Stimulated activated CD4-positive, alpha-beta T cell treated with anti-CD3 and anti-CD28 coated beads, Interleukin-4, amount 100 ng/mL, for 4 hours (primary cell): ENCODE measurements around the gene CPNE5.
"Not testable (repeated sequence)": the region's sequence is repeated elsewhere in the genome, so short reads cannot be mapped to it uniquely, and the experiment has no call there.

Source experiments
- DNase-seq, 2 experiments: peaks; one replicate each; pipeline ENCODE4 v3.0.0-alpha.2; 2020

CPNE5 gene

GRCh38 chr6:36813047-36813446 lies 26.2 kb downstream of the CPNE5 start:
- not testable (repeated sequence) for DNase-seq

- no peak for DNase-seq
These were observed 29.1 kb downstream of the CPNE5 start for GRCh38 chr6:36809941-36810803.

- DNase-seq, result no peak
These were observed 30.1 kb downstream of the CPNE5 start for GRCh38 chr6:36809156-36809555.

GRCh38 chr6:36808634-36809033 lies 30.6 kb downstream of the CPNE5 start:
- no peak for DNase-seq

- no peak for DNase-seq
These were observed 31.5 kb downstream of the CPNE5 start for GRCh38 chr6:36807750-36808149.

- DNase-seq, result no peak
These were observed 32.1 kb downstream of the CPNE5 start for GRCh38 chr6:36807143-36807542.

GRCh38 chr6:36805917-36806316 lies 33.3 kb downstream of the CPNE5 start:
- DNase-seq, result no peak

- no peak for DNase-seq
These were observed 34.0 kb downstream of the CPNE5 start for GRCh38 chr6:36805096-36805797.

GRCh38 chr6:36804563-36804962 lies 34.7 kb downstream of the CPNE5 start:
- DNase-seq, result no peak

GRCh38 chr6:36803908-36804307 lies 35.3 kb downstream of the CPNE5 start:
- DNase-seq, result no peak

GRCh38 chr6:36803482-36803881 lies 35.8 kb downstream of the CPNE5 start:
- DNase-seq, result no peak

GRCh38 chr6:36800223-36801076 lies 38.8 kb downstream of the CPNE5 start:
- no peak for DNase-seq

- DNase-seq, result no peak
These were observed 40.4 kb downstream of the CPNE5 start for GRCh38 chr6:36798852-36799251.

- DNase-seq, result no peak
These were observed 41.6 kb downstream of the CPNE5 start for GRCh38 chr6:36797653-36798052.

- DNase-seq, result no peak
These were observed 42.2 kb downstream of the CPNE5 start for GRCh38 chr6:36797055-36797454.

GRCh38 chr6:36794713-36795065 lies 44.6 kb downstream of the CPNE5 start:
- no peak for DNase-seq

GRCh38 chr6:36793913-36794712 lies 45.1 kb downstream of the CPNE5 start:
- DNase-seq, result no peak

- no peak for DNase-seq
These were observed 45.8 kb downstream of the CPNE5 start for GRCh38 chr6:36793296-36793912.

- DNase-seq, result no peak
These were observed 47.6 kb downstream of the CPNE5 start for GRCh38 chr6:36791521-36792135.

GRCh38 chr6:36791085-36791484 lies 48.2 kb downstream of the CPNE5 start:
- no peak for DNase-seq

GRCh38 chr6:36788768-36789167 lies 50.5 kb downstream of the CPNE5 start:
- DNase-seq, result peak; percentile 7 to 43

- no peak for DNase-seq
These were observed 51.1 kb downstream of the CPNE5 start for GRCh38 chr6:36788186-36788585.
